Keratinocyte (primary cell): ENCODE results near the gene NAV3. TPM values are rescaled to one million over a fixed set of nuclear protein-coding genes. Genes with fewer than 3 reads are reported as not detected.

Experiments used
- DNase-seq: peaks from one replicate; pipeline ENCODE4 v3.0.0-alpha.2; 2011; ENCODE audit warnings: low read depth, missing footprints, low spot score
- FAIRE-seq: peaks from 2 replicates; lab custom pipeline; 2011; peaks lifted over from hg19 to GRCh38; lab: Jason Lieb, UNC
- H2AFZ ChIP-seq: 2 replicates; pipeline ENCODE4 v1.6.0; 2012; ENCODE audit warnings: low read length, control low read depth, inconsistent platforms; ENCODE audit not compliant: control insufficient read depth
- H3K27ac ChIP-seq: 2 replicates; pipeline ENCODE4 v1.5.1; 2011; ENCODE audit warnings: low read length; ENCODE audit not compliant: control insufficient read depth, insufficient read depth
- H3K27me3 ChIP-seq: 3 replicates; pipeline ENCODE4 v1.6.0; 2011; ENCODE audit warnings: low read length; ENCODE audit not compliant: control insufficient read depth, insufficient read depth; ENCODE audit errors: extremely low read depth
- H3K36me3 ChIP-seq, 2 experiments: 2 replicates in 1 of 2; 3 replicates in 1 of 2; pipeline ENCODE4 v1.5.1; 2011; ENCODE audit warnings: low read length in 2 of 2, mild to moderate bottlenecking in 1 of 2; ENCODE audit not compliant: control insufficient read depth in 2 of 2, insufficient read depth in 2 of 2; ENCODE audit errors: extremely low read depth in 1 of 2
- H3K4me1 ChIP-seq: 3 replicates; pipeline ENCODE4 v1.5.1; 2011; ENCODE audit warnings: low read length; ENCODE audit not compliant: control insufficient read depth, insufficient read depth; ENCODE audit errors: extremely low read depth
- H3K4me2 ChIP-seq: 3 replicates; pipeline ENCODE4 v1.6.0; 2011; ENCODE audit warnings: low read depth, low read length; ENCODE audit not compliant: control insufficient read depth, insufficient read depth; ENCODE audit errors: extremely low read depth
- H3K4me3 ChIP-seq, 3 experiments: fragments of 200-600 bp in 1 of 3; sonication (generic) in 1 of 3; 2 replicates in 2 of 3; 3 replicates in 1 of 3; pipeline ENCODE4 v1.5.1; 2011 to 2016; ENCODE audit warnings: low read length in 3 of 3, mild to moderate bottlenecking in 3 of 3, control low read depth in 2 of 3, inconsistent platforms in 1 of 3, low read depth in 1 of 3, mixed read lengths in 1 of 3, mixed run types in 1 of 3, moderate library complexity in 1 of 3; ENCODE audit not compliant: control insufficient read depth in 2 of 3, insufficient read depth in 2 of 3; ENCODE audit errors: extremely low read depth in 1 of 3
- H3K79me2 ChIP-seq: 2 replicates; pipeline ENCODE4 v1.6.0; 2012; ENCODE audit warnings: low read length; ENCODE audit not compliant: control insufficient read depth, insufficient read depth
- H3K9ac ChIP-seq: 3 replicates; pipeline ENCODE4 v1.6.0; 2011; ENCODE audit warnings: low read length; ENCODE audit not compliant: control insufficient read depth, insufficient read depth; ENCODE audit errors: extremely low read depth
- H3K9me1 ChIP-seq: 3 replicates; pipeline ENCODE4 v1.6.0; 2011; ENCODE audit warnings: low read length; ENCODE audit not compliant: control insufficient read depth, insufficient read depth; ENCODE audit errors: extremely low read depth
- H3K9me3 ChIP-seq: 2 replicates; pipeline ENCODE4 v1.5.1; 2012; ENCODE audit warnings: low read depth, low read length; ENCODE audit not compliant: control insufficient read depth
- H4K20me1 ChIP-seq: 3 replicates; pipeline ENCODE4 v1.6.0; 2011; ENCODE audit warnings: low read length; ENCODE audit not compliant: control insufficient read depth, insufficient read depth; ENCODE audit errors: extremely low read depth
- CTCF ChIP-seq, 3 experiments: IDR thresholded peaks in 1 of 3; conservative IDR thresholded peaks in 1 of 3; optimal IDR thresholded peaks in 1 of 3; 2 replicates in 2 of 3; 3 replicates in 1 of 3; pipeline versions ENCODE3 to v1.5.1; 2011; ENCODE audit warnings: low read length in 3 of 3, mild to moderate bottlenecking in 3 of 3, moderate library complexity in 2 of 3, control low read depth in 1 of 3, inconsistent platforms in 1 of 3; ENCODE audit not compliant: insufficient read depth in 2 of 3; ENCODE audit errors: extremely low read depth in 1 of 3
- EZH2 ChIP-seq: IDR thresholded peaks from one replicate; pipeline ENCODE4 v1.6.1; 2012; ENCODE audit warnings: inconsistent platforms, mild to moderate bottlenecking, low read length, moderate library complexity
- dilution Hi-C: fragments of 300-500 bp; cut with MboI; formaldehyde crosslinking; loops from one replicate; pipeline ENCODE4 v1.7.0; 2020; ENCODE audit warnings: low sequenced_read_pairs; ENCODE audit not compliant: extremely low pct_ligation_motif_present
- polyA plus RNA-seq, 5 experiments: library from polyadenylated mRNA; depleted of rRNA in 3 of 5; stranded (reverse) in 3 of 5; stranded (forward) in 1 of 5; unstranded in 1 of 5; fragments of >200 nt; gene quantifications; 1 replicate in 1 of 5; 2 replicates in 3 of 5; 3 replicates in 1 of 5; pipeline versions ENCODE4 v1.2.1 to v1.2.3, GENCODE V29; 2011 to 2012; ENCODE audit warnings: missing spikeins in 2 of 5, low read depth in 1 of 5, low replicate concordance in 1 of 5

Gene NAV3
- polyA plus RNA-seq, 1 donor (not counting 4 experiments of a cell fraction or from before 2014, with no cell fraction given), result 22.6 TPM

- peak overlapping the region; percentile 77 for H3K9ac ChIP-seq
- H3K27ac ChIP-seq, result peak overlapping the region; percentile 93
- no peaks in the 10 kb centered on the region for H3K27me3 ChIP-seq
- no peaks in the 10 kb centered on the region for H3K9me1 ChIP-seq
- H3K36me3 ChIP-seq, result peaks cover 1 to 9% of the 10 kb centered on the region in 2 experiments
- no peak overlapping the region for H2AFZ ChIP-seq
- DNase-seq (no peak), FAIRE-seq (peak; percentile 55)
- peaks cover 27% of the 10 kb centered on the region for H3K4me1 ChIP-seq
- peak overlapping the region; percentile 57 for H3K4me2 ChIP-seq
- peak overlapping the region; percentile 41 to 80 (median 77) for H3K4me3 ChIP-seq
- no peaks in the 10 kb centered on the region for H3K9me3 ChIP-seq
- dilution Hi-C loops, result no loop called here
- H4K20me1 ChIP-seq, result no peaks in the 10 kb centered on the region
- TF ChIP-seq EZH2 (no peak), CTCF (optimal IDR thresholded peaks at IDR 0.05 in 1 of 3, IDR thresholded peaks at IDR 0.05 in 1 of 3, conservative IDR thresholded peaks at IDR 0.05 in 1 of 3; ENCODE audit: extremely low read depth in 1 of 3, insufficient read depth in 2 of 3, low read length in 3 of 3) (no peak)
- H3K79me2 ChIP-seq, result peaks cover 36% of the 10 kb centered on the region
Observed at GRCh38 chr12:77941401-77941800, 110.7 kb downstream of the NAV3 start.

- peak overlapping the region in 2 of 3 experiments; percentile 44 to 74 for H3K4me3 ChIP-seq
- H3K4me1 ChIP-seq, result peaks cover 40% of the 10 kb centered on the region
- peaks cover 1 to 9% of the 10 kb centered on the region in 2 experiments for H3K36me3 ChIP-seq
- dilution Hi-C loops, result no loop called here
- FAIRE-seq (peak; percentile 91), DNase-seq (peak; percentile 73)
- no peak overlapping the region for H2AFZ ChIP-seq
- TF ChIP-seq EZH2, result no peak
- TF ChIP-seq CTCF (optimal IDR thresholded peaks at IDR 0.05 in 1 of 3, IDR thresholded peaks at IDR 0.05 in 1 of 3, conservative IDR thresholded peaks at IDR 0.05 in 1 of 3; ENCODE audit: extremely low read depth in 1 of 3, insufficient read depth in 2 of 3, low read length in 3 of 3), result no peak
- no peaks in the 10 kb centered on the region for H3K27me3 ChIP-seq
- H4K20me1 ChIP-seq, result no peaks in the 10 kb centered on the region
- no peaks in the 10 kb centered on the region for H3K9me1 ChIP-seq
- peak overlapping the region; percentile 91 for H3K27ac ChIP-seq
- no peaks in the 10 kb centered on the region for H3K9me3 ChIP-seq
- H3K9ac ChIP-seq, result peak overlapping the region; percentile 50
- peak overlapping the region; percentile 85 for H3K4me2 ChIP-seq
- H3K79me2 ChIP-seq, result peaks cover 46% of the 10 kb centered on the region
Observed at GRCh38 chr12:77943466-77943865, 112.8 kb downstream of the NAV3 start.
